DMS 273 (cell line): ENCODE data around the gene GNAI2.

Experiments used
- DNase-seq: peaks from one replicate; lab custom pipeline; 2025; ENCODE audit not compliant: unreplicated experiment; lab: John Stamatoyannopoulos, UW

Gene GNAI2

DNA sequence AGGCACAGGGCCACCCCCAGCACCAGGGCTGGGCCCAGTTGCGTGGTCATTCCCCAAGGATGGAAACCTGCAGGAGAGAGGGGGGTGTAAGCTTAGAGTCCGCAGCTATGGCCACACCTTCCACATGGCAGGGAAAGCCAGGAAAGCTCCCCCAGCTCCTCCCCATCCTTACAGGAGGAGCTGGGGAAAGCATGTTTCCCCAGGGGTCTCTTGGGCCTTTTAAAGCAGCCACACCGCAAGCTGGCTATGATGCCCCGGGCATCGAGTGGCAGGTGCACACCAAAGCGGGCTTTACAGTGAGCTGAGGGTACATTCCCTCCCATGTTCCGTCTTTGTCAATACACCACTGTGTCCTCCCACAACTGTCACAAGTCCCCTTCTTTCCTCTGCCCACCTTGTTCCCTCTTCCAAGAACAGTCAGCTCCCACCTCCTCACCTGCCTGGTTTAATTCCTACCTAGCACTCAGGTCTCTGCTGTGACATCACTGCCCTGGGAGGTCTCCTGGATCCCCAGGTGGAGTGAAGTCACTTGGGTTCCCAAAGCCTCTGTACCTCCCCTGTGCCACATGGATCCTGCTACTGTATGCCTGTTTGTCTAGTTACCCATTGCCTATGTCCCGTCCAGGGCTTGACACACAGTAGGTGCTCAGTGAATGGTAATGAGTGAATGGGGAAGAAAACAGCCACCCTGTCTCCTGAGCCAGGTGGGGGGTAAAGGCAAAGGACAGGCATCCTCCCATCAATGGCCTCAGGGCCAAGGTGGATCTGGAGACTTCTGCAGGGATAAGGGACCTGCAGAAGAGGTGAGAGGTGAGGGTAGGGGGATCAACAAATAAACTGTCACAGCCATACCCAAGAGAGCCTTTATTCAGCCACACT lies 59.8 kb downstream of the GNAI2 start:
- no peak for DNase-seq

DNA sequence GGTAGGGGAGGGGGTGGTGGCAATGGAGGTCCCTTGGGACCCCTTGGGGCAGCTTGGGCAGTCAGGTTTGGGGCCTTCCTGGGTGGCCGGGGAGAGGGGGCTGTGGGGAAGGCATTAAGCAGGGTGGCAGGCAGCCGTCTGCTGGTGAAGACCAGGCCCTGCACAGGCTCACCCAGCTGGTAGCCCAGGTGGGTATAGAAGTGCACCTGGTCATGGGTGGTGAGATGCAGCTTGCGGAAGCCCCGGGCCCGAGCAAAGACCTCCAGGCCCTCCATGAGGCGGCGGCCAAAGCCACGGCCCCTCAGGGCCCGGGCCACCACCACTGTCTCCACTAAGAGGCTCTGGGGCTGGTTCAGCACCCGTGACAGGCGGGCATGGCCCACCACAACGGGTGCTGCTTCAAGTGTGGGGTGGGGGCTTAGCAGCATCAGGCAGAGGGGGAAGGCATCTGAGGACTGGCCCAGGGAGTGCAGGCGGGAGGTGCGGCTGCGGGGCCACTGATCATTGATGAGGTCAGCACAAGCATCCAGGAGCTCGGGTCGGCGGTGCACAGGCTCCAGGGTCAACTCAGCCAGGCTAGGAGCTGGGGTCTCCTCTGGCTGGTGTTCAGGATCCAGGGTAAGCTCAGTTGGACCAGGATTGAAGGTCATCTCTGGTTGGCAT lies 60.8 kb downstream of the GNAI2 start:
- DNase-seq = no peak

DNA sequence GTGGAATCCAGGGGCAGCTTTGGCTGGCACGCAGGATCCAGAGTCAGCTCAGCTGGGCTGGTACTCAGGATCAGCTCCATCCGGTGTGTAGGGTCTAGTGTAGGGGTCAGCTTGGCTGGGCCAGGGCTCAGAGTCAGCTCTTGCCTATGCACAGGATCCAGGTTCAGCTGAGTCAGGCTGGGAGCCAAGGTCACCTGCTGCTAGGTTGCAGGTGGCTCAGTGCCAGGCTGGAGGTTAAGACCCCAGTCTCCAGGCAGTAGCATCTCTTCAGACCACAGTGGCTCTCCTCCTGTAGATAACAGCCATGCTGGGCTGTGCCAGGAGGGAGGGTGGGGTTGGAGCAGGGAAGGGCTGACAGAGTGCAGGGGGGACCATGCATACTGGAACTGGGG lies 61.4 kb downstream of the GNAI2 start:
- no peak for DNase-seq

DNA sequence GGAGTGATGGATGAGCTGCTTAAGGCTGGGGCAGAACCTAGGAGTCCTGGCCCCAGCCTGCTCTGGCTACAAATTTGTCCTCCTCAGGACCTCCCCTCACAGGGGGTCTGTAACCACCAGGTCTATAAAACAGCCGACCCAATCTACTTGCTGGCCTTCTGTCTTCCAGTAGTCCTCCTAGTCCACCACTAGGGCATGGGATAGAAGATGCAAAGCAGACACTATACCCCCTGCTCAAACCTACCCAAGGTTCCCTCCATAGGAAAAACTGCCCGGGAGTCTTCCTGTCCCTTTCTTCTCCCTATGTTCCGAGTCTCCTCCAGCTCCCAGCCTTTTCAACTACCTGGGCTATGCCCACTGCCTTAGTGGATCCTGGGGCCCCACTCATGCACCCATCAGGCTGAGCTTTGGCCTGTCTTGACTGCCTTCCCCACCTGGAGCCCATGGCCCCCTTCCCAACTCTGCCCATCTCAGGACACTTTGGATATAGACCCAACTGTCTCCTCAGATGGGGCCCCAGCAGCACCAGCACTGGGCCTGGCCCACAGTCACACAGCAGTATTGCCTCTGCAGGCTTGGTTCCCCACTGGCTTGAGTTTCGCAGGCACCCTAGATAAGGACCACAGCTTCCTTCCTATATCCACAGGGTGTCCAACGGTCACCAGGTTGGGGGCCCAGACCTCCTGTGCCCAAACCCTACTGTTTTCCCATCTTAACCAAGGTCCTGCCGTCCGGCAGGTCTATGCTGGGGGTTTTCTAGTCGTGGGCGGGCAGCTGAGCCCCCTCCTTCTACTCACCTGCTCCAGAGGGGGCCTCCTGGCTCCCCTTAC lies 62.1 kb downstream of the GNAI2 start:
- DNase-seq = no peak

DNA sequence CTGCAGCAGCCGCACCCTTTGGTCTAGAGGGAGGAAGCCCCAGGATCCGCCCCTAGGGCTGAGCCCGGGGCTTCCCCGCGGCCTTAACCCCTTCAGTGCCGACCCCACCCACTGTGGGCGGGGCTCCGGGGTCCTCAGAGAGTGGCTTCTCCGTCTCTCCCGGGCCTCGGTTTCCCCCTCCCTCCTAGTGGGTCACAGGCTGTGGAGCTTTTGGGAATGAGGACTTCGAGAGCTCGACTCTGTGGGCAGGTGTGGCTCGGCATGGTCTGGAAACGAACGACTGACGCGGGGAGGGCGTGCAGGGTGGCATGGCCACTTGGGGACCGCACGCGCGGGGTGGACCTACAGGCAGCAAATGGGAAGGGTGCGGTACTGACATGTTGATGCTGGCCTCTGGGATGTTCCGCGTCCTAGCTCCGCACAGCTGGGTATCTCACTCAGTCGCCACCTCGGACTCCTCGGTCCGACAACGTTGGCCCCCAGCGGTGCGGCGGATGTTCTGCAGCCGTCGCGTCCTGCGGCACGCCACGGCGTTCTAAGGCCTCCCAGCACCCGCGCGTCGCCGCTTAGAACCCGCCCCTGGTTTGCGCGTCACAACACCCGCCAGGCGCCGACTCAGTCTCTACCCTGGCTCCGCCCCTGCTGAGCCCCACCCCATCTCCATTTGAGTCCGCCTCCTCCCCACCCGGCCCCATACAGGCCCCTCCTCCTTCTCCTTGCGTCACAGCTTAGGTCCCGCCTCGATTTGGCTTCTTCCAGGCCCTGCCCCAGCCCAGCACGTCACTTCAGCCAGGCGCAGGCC lies 63.0 kb downstream of the GNAI2 start, which contains the start of the genes HYAL3 and NAA80:
HYAL3 (minus strand) TSS at position 570 of the 802 bp plus-strand sequence. CDS start 3,803 bp downstream, outside the sequence.
NAA80 (minus strand) TSS at position 570 of the 802 bp plus-strand sequence. CDS start 1,942 bp downstream, outside the sequence.
- peak; percentile 98 for DNase-seq

DNA sequence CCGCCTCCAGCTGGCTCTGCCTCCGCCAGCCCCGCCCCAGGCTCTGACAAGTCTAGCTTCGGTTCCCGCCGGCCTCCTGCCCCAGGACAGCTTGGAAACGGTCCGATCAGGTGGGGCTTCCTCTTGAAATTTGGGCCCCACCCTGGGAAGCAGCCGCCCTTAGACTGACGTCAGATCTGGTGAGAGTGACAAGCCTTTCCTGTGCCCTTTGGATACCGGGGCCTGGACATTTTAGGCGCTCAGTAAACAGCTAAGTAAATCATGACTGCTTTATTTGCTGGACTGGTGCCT lies 63.6 kb downstream of the GNAI2 start:
- no peak for DNase-seq

DNA sequence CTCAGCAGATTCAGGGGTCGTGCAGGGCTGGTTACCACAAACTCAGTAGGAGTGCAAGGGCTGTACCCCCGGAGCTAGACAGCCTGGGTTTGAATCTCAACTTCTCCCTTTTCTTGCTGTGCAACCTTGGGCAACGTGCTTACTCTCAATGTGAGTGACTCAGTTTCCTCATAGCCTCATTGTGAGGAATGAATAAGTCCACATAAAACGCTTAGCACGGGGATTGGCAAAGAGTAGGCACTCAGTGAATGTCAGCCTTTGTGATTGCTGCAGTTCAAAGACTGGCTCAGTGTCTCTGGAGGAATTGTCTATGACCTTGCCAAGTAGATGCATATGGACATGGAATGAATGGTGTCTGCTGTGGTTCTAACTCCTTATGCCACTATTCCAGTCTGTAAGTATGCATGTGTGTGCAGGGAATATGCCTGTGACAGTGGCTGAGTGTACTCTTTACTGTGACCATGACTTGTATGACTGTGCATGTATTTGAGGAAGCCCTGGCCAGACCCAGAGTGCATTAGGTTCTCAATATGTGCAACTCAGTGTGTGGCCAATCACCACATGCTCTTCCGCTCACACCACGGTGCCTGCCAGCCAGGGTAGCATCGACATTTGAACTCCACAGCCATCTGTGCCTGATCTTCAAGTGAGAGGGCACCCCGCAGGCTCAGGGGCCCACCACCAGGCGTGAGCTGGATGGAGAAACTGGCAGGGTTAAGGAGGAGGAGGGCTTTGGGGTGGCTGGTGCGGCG lies 64.1 kb downstream of the GNAI2 start:
- peak; percentile 74 for DNase-seq

DNA sequence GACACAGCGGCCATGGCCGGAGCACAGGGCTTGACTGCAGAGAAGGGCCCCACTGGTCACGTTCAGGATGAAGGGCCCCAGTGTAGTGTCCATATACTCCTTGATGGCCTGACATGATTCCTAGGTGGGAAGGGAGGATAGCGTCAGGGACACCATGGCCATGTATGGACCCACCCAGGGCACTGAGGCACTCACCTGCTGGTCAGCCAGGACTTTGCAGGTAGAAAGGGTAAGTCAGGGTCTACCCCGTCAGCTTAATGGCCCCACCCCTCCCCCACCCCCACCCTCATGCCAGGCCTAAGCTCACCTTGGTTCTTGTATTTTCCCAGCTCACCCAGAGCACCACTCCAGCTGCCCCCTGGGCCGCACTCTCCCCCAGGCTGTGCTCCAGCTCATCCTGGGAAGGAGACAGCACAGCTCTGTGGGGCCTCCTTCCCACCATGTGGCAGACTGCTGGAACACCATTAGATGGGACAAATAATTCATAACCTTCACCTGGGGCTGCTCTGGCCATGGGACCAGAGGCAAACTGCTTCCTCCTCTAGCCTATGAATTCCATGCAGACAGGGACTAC lies 64.8 kb downstream of the GNAI2 start:
- no peak for DNase-seq

DNA sequence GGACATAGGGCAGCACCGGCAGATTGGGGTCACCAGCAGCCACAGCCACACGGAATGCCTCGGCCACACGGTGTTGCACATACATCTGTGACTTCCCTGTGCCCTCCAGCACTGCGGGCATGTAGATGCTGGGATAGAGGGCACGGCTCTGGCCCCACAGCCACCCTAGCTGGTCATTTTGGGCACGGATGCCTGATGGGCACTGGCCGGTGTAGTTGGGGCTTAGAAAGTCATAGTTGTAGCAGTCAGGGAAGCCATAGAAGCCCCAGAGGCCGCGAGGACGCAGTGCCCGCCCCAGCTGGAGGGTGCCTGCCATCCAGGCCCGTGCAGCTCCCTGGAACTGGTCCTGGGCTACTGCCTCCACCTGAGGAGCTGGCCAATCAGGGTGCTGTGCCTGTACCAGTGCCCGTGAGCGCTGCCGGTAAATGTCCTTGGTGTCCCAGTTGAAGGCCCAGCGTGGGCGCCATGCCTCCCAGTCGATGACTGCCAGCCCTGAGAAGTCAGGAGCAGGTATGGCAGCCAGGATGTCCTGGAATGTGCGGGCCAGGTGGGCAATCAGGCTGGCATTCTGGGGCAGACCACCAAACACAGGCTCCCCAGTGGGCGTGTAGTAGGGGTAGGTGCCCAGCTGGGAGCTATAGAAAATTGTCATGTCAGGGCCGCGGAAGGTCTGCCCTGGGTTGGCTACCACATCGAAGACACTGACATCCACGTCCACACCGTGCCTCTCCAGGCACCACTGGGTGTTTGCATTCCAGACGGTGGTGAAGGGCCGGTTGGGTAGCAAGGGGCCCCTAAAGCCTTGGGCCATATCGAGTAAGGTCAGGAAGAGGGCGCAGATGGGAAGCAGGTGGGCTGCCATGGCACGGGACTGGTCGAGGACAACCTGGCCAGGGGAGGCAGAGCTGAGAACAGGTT lies 66.3 kb downstream of the GNAI2 start:
- DNase-seq = no peak

DNA sequence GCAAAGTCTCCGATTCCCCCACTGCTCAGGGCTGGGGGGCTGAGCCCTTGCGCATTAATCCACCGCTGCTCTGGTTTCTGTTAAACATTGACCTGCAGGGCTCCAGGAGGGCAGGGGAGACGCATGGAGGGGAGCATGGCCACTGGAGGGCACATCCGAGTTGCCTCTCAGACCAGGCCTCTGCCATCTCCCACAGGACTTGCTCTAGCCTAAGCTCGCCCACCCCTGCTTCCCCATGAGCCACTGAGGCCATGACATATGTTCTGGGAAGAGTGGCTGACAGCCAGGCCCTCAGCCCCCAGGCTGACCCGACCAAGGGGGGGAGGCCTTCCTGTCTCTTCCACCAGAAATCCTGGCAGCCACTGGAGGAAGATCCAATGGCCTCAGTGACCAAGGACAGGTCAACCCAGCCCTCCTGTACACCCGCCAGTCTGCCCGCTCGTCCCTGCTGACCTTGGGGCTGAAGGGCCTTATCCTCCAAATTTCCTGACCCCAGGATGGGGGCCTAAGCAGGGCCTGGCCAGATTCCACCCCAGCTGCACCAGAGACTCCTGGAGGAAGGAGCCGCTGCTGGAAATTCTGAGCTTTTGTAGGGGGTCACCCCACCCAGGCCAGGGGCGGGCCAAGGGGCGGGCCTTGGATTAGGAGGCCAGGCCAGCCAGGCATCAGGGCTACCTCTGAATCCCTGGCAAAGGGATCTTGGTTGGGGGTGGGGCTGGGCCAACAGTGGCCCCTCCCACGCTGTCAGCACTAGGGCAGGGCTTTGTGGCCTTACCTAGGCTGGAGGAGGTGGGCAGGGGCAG lies 67.2 kb downstream of the GNAI2 start, which contains the start of gene HYAL1:
HYAL1 (minus strand) TSS at position 562 of the 803 bp plus-strand sequence. CDS start 618 bp downstream, outside the sequence.
- peak; percentile 61 for DNase-seq

DNA sequence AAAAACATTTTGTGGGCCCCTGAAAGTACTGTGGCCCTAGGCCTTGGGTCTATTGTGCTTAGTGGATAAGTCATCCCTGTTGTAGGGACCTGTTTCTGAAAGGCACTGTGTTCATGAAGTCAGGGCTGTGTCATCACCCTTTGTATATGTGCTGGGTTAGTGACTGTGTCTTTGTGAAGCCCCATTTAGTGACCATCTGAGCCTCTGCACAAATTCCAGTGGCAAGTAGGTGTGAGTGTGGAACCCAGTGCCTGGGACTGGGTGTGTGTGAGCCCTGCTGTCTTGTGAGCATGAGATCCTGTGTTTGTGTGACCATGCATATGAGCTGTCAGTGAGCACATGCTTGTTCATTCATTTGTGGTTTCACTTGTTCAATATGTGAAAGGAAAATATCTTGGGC lies 68.6 kb downstream of the GNAI2 start:
- DNase-seq = no peak
